Stimulated activated CD8-positive, alpha-beta memory T cell treated with anti-CD3 and anti-CD28 coated beads, Interleukin-12 subunit alpha, Interleukin-12 subunit beta, amount 100 ng/mL, for 24 hours (primary cell): Measurements from ENCODE around the gene HES6.
"Not testable (repeated sequence)": the region's sequence is repeated elsewhere in the genome, so short reads cannot be mapped to it uniquely, and the experiment has no call there.

Experiments
- DNase-seq: peaks from one replicate; pipeline ENCODE4 v3.0.0-alpha.2; 2020; ENCODE audit errors: extremely low read depth

Gene HES6

GRCh38 chr2:238273433-238273832 is 33.6 kb upstream of the HES6 start:
- not testable (repeated sequence) for DNase-seq

- DNase-seq: no peak
Observed at GRCh38 chr2:238272156-238272555, 32.3 kb upstream of the HES6 start.

GRCh38 chr2:238271686-238272085 is 31.8 kb upstream of the HES6 start:
- DNase-seq: not testable (repeated sequence)

GRCh38 chr2:238271061-238271554 is 31.3 kb upstream of the HES6 start:
- no peak for DNase-seq

GRCh38 chr2:238270606-238271005 is 30.8 kb upstream of the HES6 start:
- DNase-seq: no peak

GRCh38 chr2:238269741-238270140 is 29.9 kb upstream of the HES6 start:
- no peak for DNase-seq

- DNase-seq: no peak
Observed at GRCh38 chr2:238267884-238268680, 28.2 kb upstream of the HES6 start.

GRCh38 chr2:238267341-238267710 is 27.5 kb upstream of the HES6 start:
- no peak for DNase-seq

GRCh38 chr2:238265605-238266004 is 25.8 kb upstream of the HES6 start:
- no peak for DNase-seq

GRCh38 chr2:238264072-238264460 is 24.2 kb upstream of the HES6 start:
- DNase-seq: no peak

- DNase-seq: no peak
Observed at GRCh38 chr2:238263204-238264071, 23.6 kb upstream of the HES6 start.

- DNase-seq: no peak
Observed at GRCh38 chr2:238262496-238263122, 22.8 kb upstream of the HES6 start.

GRCh38 chr2:238261718-238262375 is 22.0 kb upstream of the HES6 start:
- DNase-seq: no peak

GRCh38 chr2:238260883-238261282 is 21.0 kb upstream of the HES6 start:
- no peak for DNase-seq

- no peak for DNase-seq
Observed at GRCh38 chr2:238259061-238260020, 19.5 kb upstream of the HES6 start.

GRCh38 chr2:238257786-238258700 is 18.2 kb upstream of the HES6 start:
- no peak for DNase-seq

- no peak for DNase-seq
Observed at GRCh38 chr2:238256594-238257104, 16.8 kb upstream of the HES6 start.

- no peak for DNase-seq
Observed at GRCh38 chr2:238256111-238256510, 16.3 kb upstream of the HES6 start.

GRCh38 chr2:238255636-238256035 is 15.8 kb upstream of the HES6 start:
- DNase-seq: no peak
